Measurements from ENCODE around the gene TSPEAR.
A peak's percentile ranks its signal among the peaks of the same experiment; 100 is the strongest.
"Not testable (repeated sequence)": the region's sequence is repeated elsewhere in the genome, so short reads cannot be mapped to it uniquely, and the experiment has no call there.

The TSPEAR gene

GRCh38 chr21:44589094-44589493 lies 122.3 kb downstream of the TSPEAR start:
- DNase-seq (ENCODE audit: low read depth in 2 of 2): no peak

- DNase-seq (ENCODE audit: low read depth in 2 of 2): no peak
Observed at GRCh38 chr21:44585892-44586291, 125.5 kb downstream of the TSPEAR start.

DNA sequence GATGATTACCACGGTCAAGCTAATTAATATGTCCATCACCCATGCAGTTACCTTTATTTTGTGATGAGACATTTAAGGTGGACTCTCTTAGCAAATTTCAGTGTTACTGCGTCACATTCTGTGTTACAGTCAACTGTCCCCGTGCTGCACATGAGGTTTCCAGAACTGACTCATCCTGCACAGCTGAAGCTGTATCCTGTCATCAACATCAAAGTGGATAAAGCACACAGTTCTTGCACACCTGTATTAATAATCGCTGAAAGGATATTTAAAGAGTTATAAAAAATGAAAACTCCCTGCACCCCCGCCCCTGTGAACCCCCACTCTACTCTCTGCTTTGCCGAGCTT lies 127.6 kb downstream of the TSPEAR start:
- peak in 1 of 2 donors; percentile 14 for DNase-seq (ENCODE audit: low read depth in 2 of 2)

DNA sequence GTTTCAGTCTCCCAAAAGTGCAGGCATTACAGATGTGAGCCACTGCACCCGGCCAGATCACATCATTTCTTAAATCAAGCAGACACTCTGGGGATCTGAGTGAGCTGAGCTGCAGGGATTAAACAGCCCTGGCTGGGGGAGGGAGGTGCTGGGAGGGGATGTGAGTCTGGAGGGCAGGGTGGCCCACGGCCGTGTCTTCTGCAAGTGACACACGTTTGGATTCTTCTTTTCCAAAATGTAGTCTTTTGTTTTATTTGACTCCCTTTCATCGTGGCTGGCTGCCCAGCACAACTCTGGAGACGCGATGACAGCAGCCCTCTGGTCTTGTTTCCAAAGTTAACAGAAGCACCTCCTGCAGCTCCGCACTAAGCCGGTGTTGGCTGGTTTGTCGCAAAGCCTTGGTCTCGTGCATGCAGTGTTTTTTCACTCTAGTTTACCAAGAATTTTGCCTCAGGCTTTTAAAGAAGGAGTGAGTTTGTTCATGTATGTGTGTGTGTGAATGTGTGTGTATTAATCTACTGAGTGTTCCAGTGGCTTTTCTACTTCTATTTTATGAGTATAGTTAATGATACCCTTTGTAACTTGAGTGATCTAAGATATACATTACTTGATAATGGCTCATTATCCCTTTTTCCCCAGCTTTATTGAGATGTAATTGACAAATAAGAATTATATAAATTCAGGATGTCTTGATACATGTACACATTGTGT lies 128.1 kb downstream of the TSPEAR start:
- no peak for DNase-seq (ENCODE audit: low read depth in 2 of 2)

- no peak for DNase-seq (ENCODE audit: low read depth in 2 of 2)
Observed at GRCh38 chr21:44582055-44582454, 129.3 kb downstream of the TSPEAR start.

DNA sequence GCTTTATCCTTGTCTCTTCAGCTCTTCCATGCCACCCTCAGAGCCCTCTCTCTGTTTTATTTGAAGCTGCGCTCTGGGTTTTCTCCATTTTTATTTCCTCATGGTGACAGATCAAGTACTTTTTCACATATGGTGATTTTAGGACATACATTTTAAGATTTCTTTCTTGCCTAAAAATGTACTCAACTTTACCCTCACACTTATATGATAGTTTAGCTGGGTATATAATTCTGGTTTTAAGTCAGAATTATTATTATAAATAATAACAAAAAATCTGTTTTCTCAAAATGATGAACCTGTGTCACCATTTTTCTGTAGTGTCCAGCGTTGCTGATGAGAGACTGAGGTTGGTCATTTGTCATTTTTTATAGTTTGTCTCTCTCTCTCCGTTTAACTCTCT lies 130.2 kb downstream of the TSPEAR start:
- no peak for DNase-seq (ENCODE audit: low read depth in 2 of 2)

GRCh38 chr21:44580231-44580821 lies 131.0 kb downstream of the TSPEAR start, which contains the start of gene KRTAP10-5:
TSS of gene KRTAP10-5 (minus strand) at chr21:44580604. CDS start at chr21:44580578, 26 bp downstream.
- DNase-seq (ENCODE audit: low read depth in 2 of 2): not testable (repeated sequence)

- no peak for DNase-seq (ENCODE audit: low read depth in 2 of 2)
Observed at GRCh38 chr21:44579833-44580144, 131.6 kb downstream of the TSPEAR start.

DNA sequence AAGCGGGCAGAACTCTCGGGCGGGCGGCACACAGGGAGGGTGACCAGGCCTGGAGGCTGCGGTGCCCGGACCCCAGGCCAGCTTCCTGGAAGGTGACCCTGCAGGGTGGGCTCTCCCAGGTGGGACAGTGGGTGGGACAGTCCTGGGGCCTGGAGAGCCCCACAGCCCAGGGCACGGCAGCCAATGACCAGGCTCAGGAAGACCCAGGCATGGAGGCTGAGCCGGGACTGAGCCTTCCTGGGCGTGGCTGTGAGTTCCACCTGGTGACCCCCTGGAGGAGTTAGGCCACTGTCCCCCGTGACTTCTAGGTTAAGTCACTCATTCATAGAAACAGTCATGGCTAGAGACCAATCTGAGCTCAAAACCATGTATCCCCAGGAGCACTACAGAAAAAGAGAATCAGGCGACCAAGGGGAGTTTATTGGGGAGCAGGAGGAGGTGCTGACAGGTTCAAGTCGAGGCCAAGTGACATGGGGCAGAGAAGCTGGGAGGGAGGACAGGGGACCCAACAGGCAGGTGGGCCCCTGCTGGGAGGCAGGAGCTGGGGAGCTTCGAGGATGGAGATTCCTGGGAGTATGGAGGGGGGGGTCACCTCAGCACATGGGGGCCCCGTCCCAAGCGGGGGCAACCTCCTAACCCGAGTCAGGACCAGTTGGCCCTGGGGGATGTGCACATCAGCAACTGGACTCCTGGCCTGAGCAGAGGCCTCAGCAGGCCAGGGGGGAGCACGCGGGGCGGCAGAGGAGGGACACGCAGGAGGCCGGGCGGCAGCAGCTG lies 132.1 kb downstream of the TSPEAR start:
- no peak for DNase-seq (ENCODE audit: low read depth in 2 of 2)

DNA sequence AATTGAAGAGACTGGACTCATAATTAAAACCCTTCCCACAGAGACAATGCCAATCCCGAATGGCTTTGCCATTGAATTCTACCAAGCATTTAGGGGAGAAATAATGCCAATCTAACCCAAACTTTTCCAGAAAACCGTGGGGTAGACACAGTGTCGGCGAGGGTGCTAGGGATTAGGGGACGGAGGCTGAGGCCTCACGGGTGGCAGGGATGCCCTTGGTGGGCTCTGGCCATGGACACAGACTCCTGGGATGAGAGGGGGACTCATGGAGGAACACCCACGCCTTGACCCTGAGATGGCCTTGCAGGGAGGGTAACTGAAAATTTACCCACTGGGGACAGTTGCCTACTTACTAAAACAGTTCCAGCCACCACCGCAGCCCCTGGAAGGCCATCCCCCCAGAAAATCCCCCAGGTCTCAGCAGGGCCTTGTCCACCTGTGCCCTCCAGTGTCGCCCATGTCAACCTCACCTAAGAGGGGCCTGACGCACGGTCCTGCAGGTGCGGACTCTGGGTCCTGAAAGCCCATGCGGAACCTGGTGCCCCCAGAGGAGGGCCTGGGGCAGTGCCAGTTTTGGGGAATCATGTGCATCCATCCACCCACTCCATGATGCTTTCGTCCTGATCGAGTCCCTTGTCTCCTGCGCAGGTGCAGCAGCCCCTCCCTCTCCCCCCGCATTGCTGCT lies 132.9 kb downstream of the TSPEAR start:
- no peak for DNase-seq (ENCODE audit: low read depth in 2 of 2)

DNA sequence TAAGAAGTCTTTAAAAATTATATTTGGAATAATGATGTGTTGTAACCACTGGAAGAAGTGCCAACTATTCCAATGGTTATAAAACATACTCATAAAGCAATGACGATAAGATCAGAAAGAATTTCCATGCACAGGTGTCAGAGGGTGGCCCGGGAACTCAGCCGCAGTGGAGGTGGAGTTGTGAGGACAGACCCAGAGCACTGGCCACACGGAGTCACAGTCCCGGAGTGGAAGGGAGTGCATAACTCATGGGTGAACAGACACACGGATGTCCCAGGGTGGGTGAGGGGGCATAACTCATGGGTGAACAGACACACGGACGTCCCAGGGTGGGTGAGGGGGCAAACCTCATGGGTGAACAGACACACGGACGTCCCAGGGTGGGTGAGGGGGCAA lies 135.3 kb downstream of the TSPEAR start:
- no peak for DNase-seq (ENCODE audit: low read depth in 2 of 2)

DNA sequence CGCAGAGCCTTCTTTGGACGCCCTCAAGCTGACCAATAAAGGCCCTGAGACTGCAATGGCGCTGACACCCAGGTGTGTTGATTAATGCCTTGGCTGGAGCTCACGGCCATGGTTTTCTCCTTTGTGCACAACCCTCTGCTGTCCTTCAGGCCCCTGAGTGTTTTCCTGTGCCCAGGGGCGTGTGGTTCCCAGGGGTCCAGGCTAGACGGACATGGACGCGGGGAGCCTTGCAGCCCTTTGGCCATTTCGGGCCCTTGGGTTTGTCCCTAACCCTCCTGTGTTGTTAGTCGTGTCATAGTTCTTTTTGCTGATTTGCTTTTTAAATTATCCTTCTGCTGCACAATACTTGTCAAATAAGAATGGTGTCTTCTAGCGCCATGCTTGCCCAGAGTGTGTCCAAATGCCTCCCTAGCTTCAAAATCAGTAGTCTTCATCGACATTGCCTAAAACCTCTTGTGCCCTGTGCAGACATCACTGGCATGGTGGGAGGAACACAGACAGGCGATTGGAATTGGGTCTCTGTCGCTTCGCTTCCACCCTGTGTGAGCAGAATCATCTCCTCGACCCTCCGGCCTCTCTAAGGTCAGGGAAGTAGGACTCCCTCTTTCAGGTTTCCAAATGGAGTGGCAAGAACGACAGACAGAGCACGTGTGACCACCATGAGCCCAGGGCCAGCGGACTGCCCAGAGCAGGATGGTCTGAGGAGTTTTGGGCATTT lies 135.9 kb downstream of the TSPEAR start:
- no peak for DNase-seq (ENCODE audit: low read depth in 2 of 2)

DNA sequence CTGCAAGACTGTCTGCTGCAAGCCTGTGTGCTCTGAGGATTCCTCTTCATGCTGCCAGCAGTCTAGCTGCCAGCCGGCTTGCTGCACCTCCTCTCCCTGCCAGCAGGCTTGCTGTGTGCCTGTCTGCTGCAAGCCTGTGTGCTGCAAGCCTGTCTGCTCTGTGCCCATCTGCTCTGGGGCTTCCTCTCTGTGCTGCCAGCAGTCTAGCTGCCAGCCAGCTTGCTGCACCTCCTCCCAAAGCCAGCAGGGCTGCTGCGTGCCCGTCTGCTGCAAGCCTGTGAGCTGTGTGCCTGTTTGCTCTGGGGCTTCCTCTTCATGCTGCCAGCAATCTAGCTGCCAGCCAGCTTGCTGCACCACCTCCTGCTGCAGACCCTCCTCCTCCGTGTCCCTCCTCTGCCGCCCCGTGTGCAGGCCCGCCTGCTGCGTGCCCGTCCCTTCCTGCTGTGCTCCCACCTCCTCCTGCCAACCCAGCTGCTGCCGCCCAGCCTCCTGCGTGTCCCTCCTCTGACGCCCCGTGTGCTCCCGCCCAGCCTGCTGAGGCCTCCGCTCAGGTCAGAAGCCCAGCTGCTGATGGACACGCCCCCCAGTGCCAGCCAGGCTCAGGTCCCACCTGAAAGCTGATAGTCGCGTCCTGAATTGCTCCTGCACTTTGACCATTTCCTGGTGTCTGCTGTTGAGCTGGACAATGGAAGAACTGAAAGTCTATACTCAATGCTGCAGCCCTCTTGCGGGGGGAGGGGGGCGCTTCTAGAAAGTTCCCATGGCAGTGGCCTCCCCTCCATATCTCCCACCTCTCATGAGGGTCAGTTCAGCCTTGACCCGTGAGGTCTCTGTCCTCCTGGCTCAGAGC lies 136.7 kb downstream of the TSPEAR start:
- DNase-seq (ENCODE audit: low read depth in 2 of 2): no peak

GRCh38 chr21:44573630-44574456 lies 137.5 kb downstream of the TSPEAR start, which contains the start of gene KRTAP10-4:
TSS of gene KRTAP10-4 (plus strand) at chr21:44573729. CDS start at chr21:44573759, 30 bp downstream.
- not testable (repeated sequence) for DNase-seq (ENCODE audit: low read depth in 2 of 2)

DNA sequence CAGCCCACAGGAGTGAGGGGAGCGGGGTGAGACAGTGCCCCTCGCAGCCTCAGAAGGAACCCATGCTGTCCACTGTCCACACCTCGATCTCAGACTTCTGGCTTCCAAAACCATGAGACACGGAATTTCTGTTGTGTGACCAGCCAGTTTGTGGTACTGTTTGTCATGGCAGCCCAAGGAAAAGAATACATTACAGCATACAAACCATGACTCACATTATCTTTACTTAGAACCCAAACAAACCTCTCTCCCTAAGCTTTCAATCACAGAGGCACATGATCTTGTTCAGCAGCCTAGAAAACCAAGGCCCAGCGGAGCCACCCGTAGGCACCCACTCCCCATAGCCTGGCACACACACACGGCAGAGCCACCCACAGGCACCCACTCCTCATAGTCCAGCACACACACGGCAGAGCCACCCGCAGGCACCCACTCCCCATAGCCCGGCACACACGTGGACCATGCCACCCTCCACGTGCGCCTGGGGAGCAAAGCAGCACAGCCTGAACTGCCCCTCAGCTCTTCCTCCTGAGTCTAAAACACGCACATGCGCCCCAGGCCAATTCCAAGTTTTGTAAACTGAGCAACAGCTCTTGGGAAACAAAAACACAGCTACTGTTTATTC lies 138.3 kb downstream of the TSPEAR start:
- DNase-seq (ENCODE audit: low read depth in 2 of 2): no peak

DNA sequence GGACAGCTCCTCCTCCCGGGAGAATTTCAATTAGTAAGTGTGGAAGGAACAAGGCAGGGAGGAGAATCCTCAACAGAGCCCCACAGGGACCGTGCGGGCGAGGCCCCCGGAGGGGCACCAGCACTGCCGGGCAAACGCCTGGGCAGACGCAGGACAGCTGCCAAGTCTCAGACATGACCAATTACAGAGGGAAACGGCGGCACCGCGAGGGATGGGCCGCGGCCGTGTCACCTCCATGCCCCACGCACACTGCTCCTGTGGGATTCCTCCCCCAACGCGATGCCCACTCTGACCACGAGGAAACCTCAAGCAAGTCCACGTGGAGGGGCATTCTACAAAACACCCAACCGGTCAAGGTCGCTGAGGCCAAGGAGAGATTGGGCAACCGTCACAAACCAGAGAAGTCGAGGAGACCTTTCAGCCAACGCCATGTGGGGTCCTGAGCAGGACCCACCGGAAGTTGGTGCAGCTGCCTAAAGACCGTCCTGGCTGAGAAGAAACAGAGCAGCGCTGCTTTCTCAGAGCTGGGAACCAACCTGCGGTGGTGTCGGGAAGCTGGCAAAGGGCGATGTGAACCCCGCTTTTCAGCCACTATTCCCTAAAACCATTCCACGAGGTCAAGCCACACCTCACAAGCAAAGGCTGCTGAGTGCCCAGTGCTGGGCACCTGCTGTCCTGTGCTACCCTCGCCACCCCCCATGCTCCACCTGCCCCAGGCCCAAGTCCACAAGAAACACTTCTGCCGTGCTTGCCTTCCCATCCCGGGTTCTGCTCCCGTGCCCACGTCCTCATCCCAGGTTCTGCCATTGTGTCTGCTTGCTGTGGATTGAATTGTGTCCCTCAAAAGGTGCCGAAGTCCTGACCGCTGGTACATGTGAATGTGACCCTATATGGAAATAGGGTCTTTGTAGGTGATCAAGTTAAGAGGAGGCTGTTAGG lies 139.3 kb downstream of the TSPEAR start:
- no peak for DNase-seq (ENCODE audit: low read depth in 2 of 2)

DNA sequence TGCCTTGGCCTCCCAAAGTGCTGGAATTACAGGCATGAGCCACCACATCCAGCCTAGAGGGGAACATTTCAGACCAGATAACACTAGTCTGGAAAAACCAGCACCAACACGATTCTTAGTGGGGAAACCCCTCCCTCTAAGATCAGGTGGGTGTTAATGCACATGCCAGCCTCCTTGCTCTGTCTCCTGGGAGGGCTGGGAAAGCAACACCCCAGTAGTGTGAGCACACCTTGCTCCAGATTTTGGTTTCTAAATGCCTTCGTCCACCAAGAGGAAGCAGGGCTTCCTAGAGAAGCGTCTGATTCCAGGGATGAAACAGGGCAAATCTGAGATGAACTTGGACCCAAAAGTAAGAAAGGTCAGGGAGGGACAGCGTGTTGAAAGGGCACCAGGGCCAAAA lies 140.1 kb downstream of the TSPEAR start:
- no peak for DNase-seq (ENCODE audit: low read depth in 2 of 2)

- DNase-seq (ENCODE audit: low read depth in 2 of 2): no peak
Observed at GRCh38 chr21:44569861-44570517, 141.4 kb downstream of the TSPEAR start.

Data from stimulated activated CD4-positive, alpha-beta T cell treated with anti-CD3 and anti-CD28 coated beads, Interleukin-4, amount 100 ng/mL, for 48 hours (primary cell).